GM21515 (cell line): ENCODE measurements around the gene INSYN2A.

Experiments used
- ATAC-seq: cut with Tn5 transposase; IDR thresholded peaks from one replicate; pipeline ENCODE4 v1.9.1; 2021; ENCODE audit not compliant: unreplicated experiment

Gene INSYN2A

GRCh38 chr10:127195571-127196281 lies 665 bp downstream of the INSYN2A start:
- no peak for ATAC-seq

DNA sequence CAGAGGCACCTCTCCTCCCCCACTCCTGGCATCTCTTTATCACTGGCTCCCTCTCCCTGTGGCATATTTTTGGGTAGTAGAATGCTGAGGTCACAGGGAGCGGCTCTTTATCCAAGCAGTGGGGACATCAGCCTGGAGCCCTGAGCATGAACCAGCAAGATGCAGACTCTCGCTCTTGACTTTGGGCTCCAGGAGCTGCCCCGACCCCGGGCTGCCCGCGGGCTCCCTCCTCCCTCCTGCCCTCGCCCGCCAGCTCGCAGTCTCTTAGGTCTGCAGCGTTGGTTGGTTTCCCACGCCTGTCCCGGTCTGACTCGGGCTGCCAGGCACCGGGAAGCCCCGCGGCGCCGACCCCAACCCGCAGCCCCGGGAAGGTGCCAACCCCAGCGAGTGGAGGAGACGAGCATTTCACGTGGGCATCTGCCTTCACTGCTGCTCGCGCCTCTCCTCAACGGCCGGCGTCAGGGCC lies 1.3 kb downstream of the INSYN2A start:
- no peak for ATAC-seq

GRCh38 chr10:127194599-127194998 lies 1.8 kb downstream of the INSYN2A start:
- no peak for ATAC-seq

DNA sequence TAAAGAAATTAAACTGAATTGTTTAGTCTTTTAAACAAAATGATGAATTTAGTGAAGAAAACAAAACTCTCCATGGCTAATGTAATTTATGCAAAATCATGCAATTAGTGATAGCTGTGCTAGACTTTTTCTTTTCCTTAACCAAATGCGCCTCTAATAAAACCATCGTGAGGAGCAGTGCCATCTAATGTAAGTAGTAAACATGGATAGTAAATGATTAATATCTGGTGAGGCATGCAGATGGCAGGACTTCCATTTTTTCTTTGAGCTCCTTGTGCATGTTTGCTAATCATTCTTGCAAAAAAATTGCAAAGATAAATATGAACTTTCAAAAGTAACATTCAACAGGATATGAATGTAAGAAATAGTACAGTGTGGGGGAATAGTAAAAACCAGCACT lies 2.3 kb downstream of the INSYN2A start:
- ATAC-seq: no peak

GRCh38 chr10:127193125-127193524 lies 3.3 kb downstream of the INSYN2A start:
- no peak for ATAC-seq

DNA sequence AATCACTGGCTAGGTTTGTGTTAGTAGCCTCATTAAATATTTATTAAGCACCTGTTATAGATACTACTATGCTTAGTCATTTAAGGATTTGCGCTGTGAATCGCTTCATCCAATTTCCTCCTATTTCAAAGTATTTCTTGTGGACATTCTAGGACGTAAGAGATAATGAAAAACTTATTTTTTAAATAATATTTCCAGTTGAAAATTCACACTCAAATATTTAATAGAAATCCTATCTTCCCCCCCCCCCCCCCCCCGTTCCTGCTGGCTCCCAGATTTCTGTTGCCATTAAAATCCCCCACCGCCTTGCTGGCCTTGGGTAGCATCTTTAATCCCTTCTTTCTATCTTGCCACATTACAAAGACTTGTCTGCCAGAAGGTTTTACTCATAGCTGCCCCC lies 6.0 kb downstream of the INSYN2A start:
- no peak for ATAC-seq

GRCh38 chr10:127189226-127189625 lies 7.2 kb downstream of the INSYN2A start:
- no peak for ATAC-seq

- ATAC-seq: no peak
Measured at GRCh38 chr10:127186813-127187212, 9.6 kb downstream of the INSYN2A start.

GRCh38 chr10:127184582-127184981 lies 11.8 kb downstream of the INSYN2A start:
- ATAC-seq: no peak

GRCh38 chr10:127182161-127182560 lies 14.2 kb downstream of the INSYN2A start:
- no peak for ATAC-seq

DNA sequence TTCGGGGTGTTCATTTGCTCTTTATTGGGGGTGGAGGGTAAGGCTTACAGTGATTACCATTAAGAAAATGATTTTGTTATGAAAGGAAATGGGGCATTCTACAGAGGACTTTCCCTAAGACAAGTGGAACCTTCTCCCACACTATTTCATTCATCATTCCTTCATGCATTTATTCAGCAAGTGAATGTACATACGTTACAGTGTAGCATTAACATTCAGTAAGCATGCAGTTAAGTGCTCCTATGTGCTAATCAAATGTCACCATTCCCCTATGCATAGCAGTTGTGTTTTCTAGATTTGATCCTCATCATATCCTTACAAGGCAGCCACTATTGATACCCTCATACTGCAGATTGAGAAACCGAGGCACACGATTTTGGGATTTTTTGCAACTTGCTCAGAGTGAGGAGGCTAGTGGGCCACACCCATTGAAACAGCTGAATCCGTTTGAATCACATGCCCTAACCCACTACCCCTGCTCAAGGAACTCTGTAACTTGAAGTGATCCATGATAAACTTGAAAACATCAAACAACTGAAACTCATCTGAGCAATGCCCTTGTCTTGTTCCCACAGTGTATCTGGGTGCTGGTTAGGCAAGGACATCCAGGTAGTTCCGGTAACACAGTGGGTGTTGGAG lies 16.7 kb downstream of the INSYN2A start:
- ATAC-seq: no peak

- ATAC-seq: no peak
Measured at GRCh38 chr10:127176649-127177048, 19.7 kb downstream of the INSYN2A start.

GRCh38 chr10:127175357-127176110 lies 20.9 kb downstream of the INSYN2A start:
- no peak for ATAC-seq

GRCh38 chr10:127174866-127175265 lies 21.5 kb downstream of the INSYN2A start:
- no peak for ATAC-seq

GRCh38 chr10:127168261-127168660 lies 28.1 kb downstream of the INSYN2A start:
- ATAC-seq: no peak

- ATAC-seq: no peak
Measured at GRCh38 chr10:127162841-127163240, 33.5 kb downstream of the INSYN2A start.

DNA sequence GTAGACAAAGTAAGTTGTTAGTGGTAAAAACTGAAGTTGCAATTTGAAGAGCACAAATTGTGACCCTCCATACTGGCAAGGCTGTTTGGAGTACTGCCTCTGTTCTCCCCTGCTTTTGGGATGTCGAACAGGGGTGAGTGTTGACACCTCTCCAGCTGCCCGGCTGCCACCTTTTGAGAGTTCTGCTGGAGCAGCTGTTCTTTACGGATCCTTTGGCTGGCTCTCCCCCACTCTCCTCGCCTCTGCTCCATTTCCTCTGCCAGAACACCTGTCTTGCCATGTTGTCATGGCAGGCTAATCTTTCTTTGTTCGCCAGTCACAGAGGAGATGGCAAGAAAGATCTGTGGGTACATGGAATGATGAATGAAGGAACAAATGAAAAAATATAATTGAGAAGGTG lies 34.9 kb downstream of the INSYN2A start:
- ATAC-seq: no peak

GRCh38 chr10:127159648-127160245 lies 36.6 kb downstream of the INSYN2A start:
- no peak for ATAC-seq

DNA sequence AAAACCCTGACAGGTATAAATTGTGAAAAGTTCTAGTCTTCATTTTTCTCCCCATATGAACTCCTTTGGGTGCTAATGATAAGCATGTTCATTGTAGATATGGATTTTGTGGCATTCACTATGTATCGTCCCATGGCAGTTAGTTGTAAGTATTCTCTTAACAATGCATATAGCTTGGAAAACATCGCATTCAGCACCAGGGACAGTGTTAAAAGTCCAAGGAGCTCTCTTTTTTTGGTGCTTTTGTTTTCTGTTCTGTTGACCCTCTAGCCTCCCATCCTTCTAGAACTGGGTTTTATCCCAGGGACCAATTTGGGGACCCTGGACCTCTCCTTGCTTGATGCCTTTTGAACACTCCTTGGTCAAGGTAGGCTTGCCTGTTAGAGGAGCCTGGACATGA lies 37.7 kb downstream of the INSYN2A start:
- no peak for ATAC-seq

DNA sequence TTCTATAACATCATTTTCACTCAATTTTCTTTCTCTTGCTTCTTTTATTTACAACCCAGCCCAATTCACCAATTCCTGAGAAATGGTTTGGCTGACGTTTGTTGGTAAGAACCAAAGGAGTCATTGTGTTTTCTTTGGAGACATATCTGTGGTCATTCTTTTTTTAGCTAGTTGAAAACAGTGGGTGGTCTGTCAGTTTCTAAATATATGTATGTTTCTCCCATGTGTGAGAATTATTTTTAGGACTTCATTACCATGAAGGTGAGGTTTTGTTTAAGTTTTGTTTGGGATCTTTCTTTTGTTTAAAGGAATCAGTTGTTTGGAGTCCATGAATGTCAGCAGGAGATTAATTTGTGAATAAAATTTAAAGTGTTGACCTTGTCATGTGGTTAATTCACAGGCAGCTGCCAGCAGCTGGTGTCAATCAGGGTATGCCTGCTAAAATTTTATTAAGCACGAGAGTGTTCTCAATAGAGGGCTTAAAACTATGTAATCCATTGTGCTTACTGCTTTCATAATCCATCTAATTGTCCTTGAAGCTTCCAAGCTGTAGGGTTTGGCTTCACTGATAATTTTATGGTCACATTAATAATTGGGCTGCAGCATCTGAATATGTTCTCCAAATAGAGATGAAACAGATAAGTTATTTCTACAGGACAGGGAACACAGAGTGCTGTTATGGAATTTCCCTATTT lies 38.7 kb downstream of the INSYN2A start:
- no peak for ATAC-seq

DNA sequence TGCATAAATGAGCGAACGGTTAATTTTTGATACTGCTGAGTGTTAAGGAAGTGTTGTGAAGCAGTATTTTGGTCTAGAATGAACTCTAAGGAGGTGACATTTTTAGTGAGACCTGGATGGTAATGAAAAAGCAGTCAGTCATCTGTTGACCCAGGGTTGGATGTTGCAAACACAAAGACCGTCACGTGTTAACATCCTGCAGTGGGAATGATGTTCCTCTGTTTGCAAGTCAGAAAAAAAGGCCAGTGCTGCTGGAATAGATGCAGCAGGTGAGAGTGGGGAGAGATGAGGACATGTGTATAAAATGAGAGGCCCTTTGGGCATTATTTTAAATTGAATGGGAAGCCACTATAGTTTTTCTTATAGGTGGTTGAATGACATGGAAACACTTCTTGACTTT lies 39.3 kb downstream of the INSYN2A start:
- ATAC-seq: no peak
